IMR-90 (cell line): Measurements from ENCODE around the gene TMEM144. TPM values are rescaled to one million over a fixed set of nuclear protein-coding genes. Genes with fewer than 3 reads are reported as not detected.

Source experiments
- ATAC-seq: fragments of 200-7000 bp; cut with Tn5 transposase; 2 replicates; pipeline ENCODE4 v1.9.1; 2020; ENCODE audit warnings: low read depth, mild to moderate bottlenecking, moderate library complexity
- BruUV-seq: library from RNA; stranded (reverse); fragments of 400-500 nt; replicated peaks from 2 replicates; lab custom pipeline; 2021; lab: Mats Ljungman, UMichigan
- CTCF ChIA-PET: fragments of 300-600 bp; formaldehyde crosslinking; extraction: SDS; loops from one replicate; lab custom pipeline; 2021; ENCODE audit warnings: antibody characterized with exemption; lab: Yijun Ruan, JAX
- POLR2A ChIA-PET: fragments of 300-600 bp; sonication (Branson Sonifier 250); formaldehyde crosslinking; loops from one replicate; lab custom pipeline; 2022; ENCODE audit warnings: antibody characterized with exemption; ENCODE audit not compliant: unreplicated experiment; lab: Charles Lee
- DNase-seq: peaks from one replicate; pipeline ENCODE4 v3.0.0; 2013
- H2AFZ ChIP-seq: replicated peaks from 2 replicates; pipeline ENCODE3; 2013; ENCODE audit warnings: low read length, mild to moderate bottlenecking; ENCODE audit not compliant: poor library complexity
- H2AK5ac ChIP-seq: 2 replicates; pipeline ENCODE4 v1.6.1; 2013; ENCODE audit warnings: low read depth, low read length, inconsistent platforms
- H2AK9ac ChIP-seq: replicated peaks from 2 replicates; pipeline ENCODE3; 2013; ENCODE audit warnings: mild to moderate bottlenecking, low read depth, low read length, moderate library complexity; ENCODE audit not compliant: poor library complexity
- H2BK120ac ChIP-seq: 2 replicates; pipeline ENCODE4 v1.6.1; 2013; ENCODE audit warnings: low read depth, low read length, inconsistent platforms
- H2BK15ac ChIP-seq: 3 replicates; pipeline ENCODE4 v1.6.1; 2013; ENCODE audit warnings: low read depth, low read length, inconsistent platforms
- H2BK20ac ChIP-seq: 2 replicates; pipeline ENCODE4 v1.6.1; 2013; ENCODE audit warnings: low read depth, mild to moderate bottlenecking, inconsistent platforms, low read length, moderate library complexity
- H2BK5ac ChIP-seq: 2 replicates; pipeline ENCODE4 v1.6.1; 2013; ENCODE audit warnings: mild to moderate bottlenecking, low read depth, low read length, inconsistent platforms; ENCODE audit not compliant: poor library complexity, severe bottlenecking
- H3K14ac ChIP-seq: replicated peaks from 2 replicates; pipeline ENCODE4 v1.6.1; 2013; ENCODE audit warnings: low read depth, low read length, inconsistent platforms
- H3K18ac ChIP-seq: 2 replicates; pipeline ENCODE4 v1.6.1; 2013; ENCODE audit warnings: low read depth, low read length, control low read depth
- H3K23ac ChIP-seq: 2 replicates; pipeline ENCODE4 v1.6.1; 2013; ENCODE audit warnings: low read depth, low read length, inconsistent platforms
- H3K27ac ChIP-seq: 2 replicates; pipeline ENCODE4 v1.5.1; 2013; ENCODE audit warnings: mild to moderate bottlenecking, control low read depth, low read length; ENCODE audit not compliant: insufficient read depth
- H3K27me3 ChIP-seq: 2 replicates; pipeline ENCODE4 v1.6.1; 2013; ENCODE audit warnings: low read length; ENCODE audit not compliant: control insufficient read depth, insufficient read depth
- H3K36me3 ChIP-seq: 2 replicates; pipeline ENCODE4 v1.6.1; 2013; ENCODE audit warnings: low read length, mixed read lengths; ENCODE audit not compliant: control insufficient read depth, insufficient read depth
- H3K4ac ChIP-seq: 2 replicates; pipeline ENCODE4 v1.6.1; 2013; ENCODE audit warnings: low read depth, low read length, inconsistent platforms
- H3K4me1 ChIP-seq: 2 replicates; pipeline ENCODE4 v1.6.1; 2013; ENCODE audit warnings: low read length, mixed read lengths; ENCODE audit not compliant: control insufficient read depth, insufficient read depth
- H3K4me2 ChIP-seq: 2 replicates; pipeline ENCODE4 v1.6.1; 2013; ENCODE audit warnings: low read depth, mild to moderate bottlenecking, control low read depth, low read length, moderate library complexity
- H3K4me3 ChIP-seq: 2 replicates; pipeline ENCODE4 v1.5.1; 2013; ENCODE audit warnings: low read depth, mild to moderate bottlenecking, control low read depth, low read length, moderate library complexity; ENCODE audit not compliant: insufficient read depth
- H3K56ac ChIP-seq: 2 replicates; pipeline ENCODE4 v1.6.1; 2013; ENCODE audit warnings: low read length, inconsistent platforms; ENCODE audit not compliant: insufficient read depth; ENCODE audit errors: extremely low read depth
- H3K79me1 ChIP-seq, 2 experiments: 2 replicates each; pipeline ENCODE4 v1.6.1; 2013; ENCODE audit warnings: low read length in 2 of 2, inconsistent platforms in 1 of 2, low read depth in 1 of 2
- H3K9ac ChIP-seq: 2 replicates; pipeline ENCODE4 v1.6.1; 2013; ENCODE audit warnings: low read depth, low read length, control low read depth
- H3K9me1 ChIP-seq: 2 replicates; pipeline ENCODE4 v1.6.1; 2013; ENCODE audit warnings: low read length, inconsistent platforms; ENCODE audit not compliant: insufficient read depth
- H3K9me3 ChIP-seq: 2 replicates; pipeline ENCODE4 v1.6.1; 2013; ENCODE audit warnings: low read length; ENCODE audit not compliant: control insufficient read depth, insufficient read depth
- H4K20me1 ChIP-seq: 2 replicates; pipeline ENCODE4 v1.6.1; 2013; ENCODE audit warnings: low read length, inconsistent platforms; ENCODE audit not compliant: insufficient read depth
- H4K5ac ChIP-seq: 2 replicates; pipeline ENCODE4 v1.6.1; 2013; ENCODE audit warnings: mild to moderate bottlenecking, low read depth, low read length, control low read depth
- H4K8ac ChIP-seq, 2 experiments: 2 replicates each; pipeline ENCODE4 v1.6.1; 2013; ENCODE audit warnings: low read depth in 2 of 2, low read length in 2 of 2, control low read depth in 1 of 2, inconsistent platforms in 1 of 2
- H4K91ac ChIP-seq: 2 replicates; pipeline ENCODE4 v1.6.1; 2013; ENCODE audit warnings: low read depth, low read length, inconsistent platforms; ENCODE audit not compliant: insufficient read depth
- CEBPB ChIP-seq: IDR thresholded peaks from 2 replicates; pipeline ENCODE4 v1.6.1; 2012; ENCODE audit warnings: low read depth, low read length, improper control_type of control experiment
- WGBS, 2 experiments: methylation state at CpG; one replicate each; pipeline versions ENCODE4 v1.1.5 to v1.1.7; 2013; ENCODE audit warnings: missing lambda C conversion rate in 2 of 2; ENCODE audit not compliant: insufficient read length in 1 of 2; ENCODE audit errors: extremely low coverage in 2 of 2; 5-methylcytosine and 5-hydroxymethylcytosine counted together
- dilution Hi-C: fragments of 300-500 bp; cut with HindIII; formaldehyde crosslinking; loops from one replicate; pipeline ENCODE4 v1.14.3; 2018; ENCODE audit warnings: low sequenced_read_pairs; ENCODE audit not compliant: unreplicated experiment
- in situ Hi-C: fragments of 300-500 bp; cut with MboI; formaldehyde crosslinking; loops from 3 replicates; pipeline ENCODE4 v1.14.3; 2019; ENCODE audit warnings: low sequenced_read_pairs, inconsistent platforms, mixed read lengths
- intact Hi-C: fragments of 100-400 bp; cut with micrococcal nuclease; formaldehyde crosslinking; loops from 2 replicates; pipeline ENCODE4 v1.10.0; 2022
- polyA plus RNA-seq, 3 experiments: library from polyadenylated mRNA; depleted of rRNA; stranded (reverse); fragments of >200 nt; gene quantifications; 2 replicates each; pipeline ENCODE4 v1.2.3, GENCODE V29; 2012; ENCODE audit warnings: low replicate concordance in 1 of 3
- total RNA-seq: library from RNA; depleted of rRNA; stranded (reverse); fragments of >200 nt; gene quantifications from 2 replicates; pipeline ENCODE4 v1.2.3, GENCODE V29; 2012

Gene TMEM144
- total and polyA plus RNA-seq, 2 of the 4 experiments (the other 2 are of a cell fraction) = 0.58 to 2.2 TPM

DNA sequence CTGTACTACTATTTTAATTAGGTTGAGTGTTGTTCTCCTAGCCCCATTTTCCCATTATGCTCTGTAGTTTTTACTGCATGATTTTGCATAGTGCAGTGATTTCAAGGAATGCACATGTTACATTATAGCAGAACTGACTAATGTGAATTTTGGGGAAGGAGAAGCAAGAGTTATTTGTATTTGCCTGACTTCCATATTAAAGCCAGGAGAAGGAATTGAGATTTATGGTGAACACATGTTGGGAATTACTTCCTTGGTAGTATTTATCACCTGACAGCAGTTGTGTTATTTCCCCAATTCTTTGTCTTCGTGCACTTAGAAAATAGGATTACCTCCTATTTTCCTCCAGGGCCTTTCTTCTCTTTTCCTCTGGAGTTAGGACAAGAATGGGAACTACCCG lies 3.2 kb downstream of the TMEM144 start:
- Histone ChIP-seq H3K4me3 (no peak overlapping the region), H2BK20ac (no peak overlapping the region), H3K79me1 (no peaks in the 10 kb centered on the region), H3K27ac (no peak overlapping the region), H4K5ac (no peak overlapping the region), H3K23ac (no peak overlapping the region), H3K56ac (no peak overlapping the region), H3K27me3 (no peaks in the 10 kb centered on the region), H3K36me3 (no peaks in the 10 kb centered on the region), H2BK120ac (no peak overlapping the region), H3K4ac (no peak overlapping the region), H4K8ac (no peak overlapping the region), H3K4me2 (no peak overlapping the region), H2BK15ac (no peak overlapping the region), H4K91ac (no peak overlapping the region), H2AK9ac (no peak overlapping the region), H3K9me1 (peaks cover 2% of the 10 kb centered on the region; the same call in 1 of the 2 replicates), H2AK5ac (no peak overlapping the region), H2BK5ac (no peak overlapping the region), H3K4me1 (peaks cover 3% of the 10 kb centered on the region; the same call in 1 of the 2 replicates), H2AFZ (no peak overlapping the region), H3K18ac (no peak overlapping the region), H3K9ac (no peak overlapping the region), H4K20me1 (no peaks in the 10 kb centered on the region), H3K9me3 (no peaks in the 10 kb centered on the region), H3K14ac (no peak overlapping the region)
- ChIA-PET CTCF (no interaction called here), POLR2A (no interaction called here)
- no CpG with 5 or more reads among the region's 2 CpGs for WGBS, 2 experiments
- no peak for TF ChIP-seq CEBPB
- dilution Hi-C loops (no loop called here), in situ Hi-C loops (no loop called here), intact Hi-C loops (no loop called here)
- ATAC-seq = no peak
- BruUV-seq = no TSS peak
- no peak for DNase-seq
